Measurements from ENCODE around the gene KDM4C. TPM values are rescaled to one million over a fixed set of nuclear protein-coding genes. Genes with fewer than 3 reads are reported as not detected.

KDM4C gene
- total and polyA plus RNA-seq, 2 of the 8 experiments (the other 6 are each of a cell fraction or from before 2014, with no cell fraction given): 13.0 to 26.1 TPM

DNA sequence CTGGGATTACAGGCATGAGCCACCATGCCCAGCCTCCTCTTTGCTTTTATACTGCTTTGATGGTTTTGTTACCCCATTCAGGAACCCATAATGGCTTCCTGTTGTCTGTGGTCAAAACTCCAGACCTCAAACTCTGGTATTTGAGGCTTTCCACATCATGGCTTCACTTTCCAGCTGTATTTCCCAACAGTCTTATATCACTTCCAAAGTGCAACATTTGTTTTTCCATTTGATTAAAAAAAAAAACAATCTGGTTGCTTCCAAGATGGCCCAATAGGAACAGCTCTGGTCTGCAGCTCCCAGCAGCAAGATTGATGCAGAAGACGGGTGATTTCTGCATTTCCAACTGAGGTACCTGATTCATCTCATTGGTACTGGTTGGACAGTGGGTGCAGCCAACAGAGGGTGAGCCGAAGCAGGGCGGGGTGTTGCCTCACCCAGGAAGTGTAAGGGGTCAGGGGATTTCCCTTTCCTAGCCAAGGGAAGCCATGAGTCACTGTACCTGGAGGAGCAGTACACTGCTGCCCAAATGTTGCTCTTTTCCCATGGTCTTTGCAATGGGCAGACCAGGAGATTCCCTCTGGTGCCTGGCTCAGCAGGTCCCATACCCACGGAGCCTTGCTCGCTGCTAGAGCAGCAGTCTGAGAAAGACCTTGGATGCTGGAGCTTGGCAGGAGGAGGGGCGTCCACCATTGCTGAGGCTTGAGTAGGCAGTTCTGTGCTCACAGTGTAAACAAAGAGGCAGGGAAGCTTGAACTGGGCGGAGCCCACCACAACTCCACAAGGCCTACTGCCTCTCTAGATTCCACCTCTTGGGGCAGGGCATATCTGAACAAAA is 458.4 kb downstream of the KDM4C start:
- Histone ChIP-seq H4K20me1 (replicated peaks in 1 of 2; ENCODE audit: control insufficient read depth in 1 of 2, insufficient read depth in 2 of 2, low read length in 2 of 2) (no peaks in the 10 kb centered on the region), H3K4me2 (ENCODE audit: insufficient read depth in 1 of 2, low read depth in 2 of 2, low read length in 2 of 2) (no peak overlapping the region), H2AFZ (ENCODE audit: low read length) (no peak overlapping the region), H3K4ac (replicated peaks; ENCODE audit: insufficient read length, low read depth, low read length) (no peak overlapping the region), H3K4me3 (ENCODE audit: extremely low read depth in 1 of 4, insufficient read depth in 2 of 4, low read depth in 3 of 4, low read length in 4 of 4) (no peak overlapping the region), H3K79me1 (ENCODE audit: low read depth, low read length) (no peaks in the 10 kb centered on the region), H3K9me3 (ENCODE audit: insufficient read depth in 2 of 2, low read depth in 1 of 2, low read length in 1 of 2) (no peaks in the 10 kb centered on the region), H2BK5ac (ENCODE audit: low read depth, low read length) (no peak overlapping the region), H3K4me1 (replicated peaks in 1 of 4; ENCODE audit: control insufficient read depth in 3 of 4, insufficient read depth in 4 of 4, low read length in 3 of 4) (peaks cover under 1 to 10% (median 5%) of the 10 kb centered on the region in 4 experiments; a peak in 5 of 7 replicates), H2AK5ac (ENCODE audit: low read depth, low read length) (no peak overlapping the region), H2BK15ac (ENCODE audit: low read length) (no peak overlapping the region), H3K23ac (ENCODE audit: insufficient read length) (no peak overlapping the region), H2BK120ac (replicated peaks; ENCODE audit: low read depth, low read length) (no peak overlapping the region), H3K23me2 (ENCODE audit: low read depth, low read length) (no peaks in the 10 kb centered on the region), H3K9ac (replicated peaks in 1 of 4; ENCODE audit: extremely low read depth in 1 of 4, low read depth in 3 of 4, low read length in 3 of 4) (no peak overlapping the region), H3K27ac (ENCODE audit: low read depth, low read length) (no peak overlapping the region), H4K91ac (replicated peaks; ENCODE audit: insufficient read length, low read length) (no peak overlapping the region), H2BK20ac (ENCODE audit: low read length) (no peak overlapping the region), H3K18ac (ENCODE audit: extremely low read depth, low read length) (no peak overlapping the region), H3K14ac (ENCODE audit: insufficient read length) (no peak overlapping the region), H4K5ac (ENCODE audit: insufficient read length, low read depth, low read length) (no peak overlapping the region), H2BK12ac (ENCODE audit: low read depth, low read length) (0 out of 2 replicates have a peak overlapping the region, but pooled peaks have one; percentile 9), H3K36me3 (ENCODE audit: control insufficient read depth in 2 of 4, insufficient read depth in 4 of 4, low read length in 3 of 4) (no peaks in the 10 kb centered on the region), H3K56ac (replicated peaks; ENCODE audit: insufficient read length, low read depth, low read length) (no peak overlapping the region), H3K79me2 (ENCODE audit: control insufficient read depth in 1 of 2, insufficient read depth in 2 of 2, low read length in 2 of 2) (no peaks in the 10 kb centered on the region), H3K27me3 (replicated peaks in 1 of 4; ENCODE audit: control insufficient read depth in 3 of 4, extremely low read depth in 1 of 4, insufficient read depth in 3 of 4, low read length in 3 of 4) (no peaks in the 10 kb centered on the region; a peak in 2 of 7 replicates), H4K8ac (ENCODE audit: extremely low read depth, insufficient read depth, low read length) (no peak overlapping the region; the same call in 1 of the 2 replicates)
- ChIA-PET CTCF (ENCODE audit: partially characterized antibody) (interaction anchor here (1.0 to 2.8 kb wide), 3 partner anchors 18 to 442 kb away, joined by 3 to 10 read pairs (median 4); no protein-coding TSS in a partner anchor), POLR2A (ENCODE audit: partially characterized antibody) (no interaction called here)
- no peak for TF ChIP-seq EZH2 (IDR thresholded peaks at IDR 0.05; ENCODE audit: low read depth, low read length, severe bottlenecking)
- 76% methylated on average over 7 of the region's 7 CpGs; no CpG with 5 or more reads in 1 of the 2 experiments for WGBS, 2 experiments (ENCODE audit: extremely low coverage in 1 of 2, insufficient coverage in 1 of 2, insufficient read length in 1 of 2, insufficient replicate concordance in 2 of 2, low coverage in 1 of 2, low lambda C conversion rate in 2 of 2, missing lambda C conversion rate in 1 of 2)
- DNase-seq (ENCODE audit: low read depth in 1 of 2, low spot score in 2 of 2) (no peak), FAIRE-seq (no peak)

Measured in H1 (cell line).